H1 (cell line): ENCODE results near the gene RPL18. TPM values are rescaled to one million over a fixed set of nuclear protein-coding genes. Genes with fewer than 3 reads are reported as not detected.

Experiments
- CTCF ChIA-PET: fragments of 300-600 bp; sonication (Branson Sonifier 250); formaldehyde crosslinking; loops from one replicate; lab custom pipeline; 2021; ENCODE audit not compliant: partially characterized antibody; lab: Charles Lee
- POLR2A ChIA-PET: fragments of 300-600 bp; sonication (Branson Sonifier 250); formaldehyde crosslinking; loops from one replicate; lab custom pipeline; 2021; ENCODE audit warnings: inconsistent platforms; ENCODE audit not compliant: partially characterized antibody; lab: Charles Lee
- DNase-seq, 2 experiments: peaks; one replicate each; pipeline versions ENCODE4 v3.0.0 to v3.0.0-alpha.2; 2010 to 2022; ENCODE audit warnings: low spot score in 2 of 2, low read depth in 1 of 2, mixed read lengths in 1 of 2
- FAIRE-seq: peaks from 2 replicates; lab custom pipeline; 2011; peaks lifted over from hg19 to GRCh38; lab: Jason Lieb, UNC
- H2AFZ ChIP-seq: 2 replicates; pipeline ENCODE4 v1.8.1; 2012; ENCODE audit warnings: low read length, inconsistent platforms
- H2AK5ac ChIP-seq: 2 replicates; pipeline ENCODE4 v1.6.1; 2013; ENCODE audit warnings: low read depth, low read length
- H2BK120ac ChIP-seq: replicated peaks from 2 replicates; pipeline ENCODE3; 2013; ENCODE audit warnings: low read depth, low read length, inconsistent platforms
- H2BK12ac ChIP-seq: 2 replicates; pipeline ENCODE4 v1.6.1; 2013; ENCODE audit warnings: low read depth, low read length
- H2BK15ac ChIP-seq: 2 replicates; pipeline ENCODE4 v1.6.1; 2013; ENCODE audit warnings: low read length
- H2BK20ac ChIP-seq: 2 replicates; pipeline ENCODE4 v1.6.1; 2013; ENCODE audit warnings: low read length
- H2BK5ac ChIP-seq: 2 replicates; pipeline ENCODE4 v1.6.1; 2013; ENCODE audit warnings: low read depth, low read length
- H3K14ac ChIP-seq: 2 replicates; pipeline ENCODE4 v1.6.1; 2013; ENCODE audit warnings: inconsistent platforms; ENCODE audit not compliant: insufficient read length
- H3K18ac ChIP-seq: 2 replicates; pipeline ENCODE4 v1.6.1; 2013; ENCODE audit warnings: low read length; ENCODE audit errors: extremely low read depth
- H3K23ac ChIP-seq: 2 replicates; pipeline ENCODE4 v1.6.1; 2013; ENCODE audit warnings: inconsistent platforms; ENCODE audit not compliant: insufficient read length
- H3K23me2 ChIP-seq: 2 replicates; pipeline ENCODE4 v1.6.1; 2013; ENCODE audit warnings: low read depth, low read length
- H3K27ac ChIP-seq: 2 replicates; pipeline ENCODE4 v1.6.1; 2011; ENCODE audit warnings: low read depth, low read length, inconsistent platforms
- H3K27me3 ChIP-seq, 4 experiments: replicated peaks in 1 of 4; 1 replicate in 1 of 4; 2 replicates in 3 of 4; pipeline versions ENCODE4 v1.6.1 to v1.8.1; 2011 to 2013; ENCODE audit warnings: low read length in 3 of 4, mild to moderate bottlenecking in 3 of 4, inconsistent platforms in 2 of 4, mixed read lengths in 2 of 4, moderate library complexity in 1 of 4; ENCODE audit not compliant: control insufficient read depth in 3 of 4, insufficient read depth in 3 of 4; ENCODE audit errors: extremely low read depth in 1 of 4
- H3K36me3 ChIP-seq, 4 experiments: 2 replicates each; pipeline versions ENCODE4 v1.6.1 to v1.8.1; 2011 to 2013; ENCODE audit warnings: mild to moderate bottlenecking in 4 of 4, low read length in 3 of 4, moderate library complexity in 2 of 4, control low read depth in 1 of 4, inconsistent platforms in 1 of 4; ENCODE audit not compliant: insufficient read depth in 4 of 4, control insufficient read depth in 2 of 4
- H3K4ac ChIP-seq: replicated peaks from 2 replicates; pipeline ENCODE3; 2013; ENCODE audit warnings: low read length, low read depth, mixed read lengths, inconsistent platforms; ENCODE audit not compliant: insufficient read length
- H3K4me1 ChIP-seq, 4 experiments: replicated peaks in 1 of 4; 1 replicate in 1 of 4; 2 replicates in 3 of 4; pipeline versions ENCODE4 v1.6.1 to v1.8.1; 2011 to 2013; ENCODE audit warnings: low read length in 3 of 4, inconsistent platforms in 2 of 4, mixed read lengths in 1 of 4; ENCODE audit not compliant: insufficient read depth in 4 of 4, control insufficient read depth in 3 of 4
- H3K4me2 ChIP-seq, 2 experiments: 2 replicates each; pipeline versions ENCODE4 v1.6.1 to v1.8.1; 2011 to 2013; ENCODE audit warnings: low read depth in 2 of 2, low read length in 2 of 2, control low read depth in 1 of 2, inconsistent platforms in 1 of 2, mild to moderate bottlenecking in 1 of 2; ENCODE audit not compliant: insufficient read depth in 1 of 2
- H3K4me3 ChIP-seq, 4 experiments: fragments of 200-600, 300-600 bp in 1 of 4; sonication (generic), shearing (Covaris generic), sonication (Bioruptor Twin) in 1 of 4; 2 replicates each; pipeline versions ENCODE4 v1.5.1 to v1.8.1; 2011 to 2016; ENCODE audit warnings: low read length in 4 of 4, low read depth in 3 of 4, control low read depth in 2 of 4, inconsistent platforms in 2 of 4, mild to moderate bottlenecking in 2 of 4, mixed read lengths in 1 of 4, moderate library complexity in 1 of 4; ENCODE audit not compliant: insufficient read depth in 2 of 4; ENCODE audit errors: extremely low read depth in 1 of 4
- H3K56ac ChIP-seq: replicated peaks from 2 replicates; pipeline ENCODE3; 2013; ENCODE audit warnings: low read depth, mild to moderate bottlenecking, mixed read lengths, low read length, inconsistent platforms; ENCODE audit not compliant: insufficient read length
- H3K79me1 ChIP-seq: 2 replicates; pipeline ENCODE4 v1.6.1; 2013; ENCODE audit warnings: low read depth, low read length, control low read depth
- H3K79me2 ChIP-seq, 2 experiments: 2 replicates each; pipeline versions ENCODE4 v1.6.1 to v1.8.1; 2012 to 2013; ENCODE audit warnings: low read length in 2 of 2, mild to moderate bottlenecking in 2 of 2, inconsistent platforms in 1 of 2; ENCODE audit not compliant: insufficient read depth in 2 of 2, control insufficient read depth in 1 of 2
- H3K9ac ChIP-seq, 4 experiments: replicated peaks in 1 of 4; 1 replicate in 1 of 4; 2 replicates in 3 of 4; pipeline versions ENCODE4 v1.6.1 to v1.8.1; 2011 to 2013; ENCODE audit warnings: low read depth in 3 of 4, low read length in 3 of 4, control low read depth in 2 of 4, mild to moderate bottlenecking in 2 of 4, moderate library complexity in 2 of 4, inconsistent platforms in 1 of 4; ENCODE audit errors: extremely low read depth in 1 of 4
- H3K9me3 ChIP-seq, 2 experiments: 2 replicates each; pipeline versions ENCODE4 v1.6.1 to v1.8.1; 2012 to 2013; ENCODE audit warnings: mild to moderate bottlenecking in 2 of 2, moderate library complexity in 2 of 2, control low read depth in 1 of 2, inconsistent platforms in 1 of 2, low read depth in 1 of 2, low read length in 1 of 2, mixed read lengths in 1 of 2; ENCODE audit not compliant: insufficient read depth in 2 of 2
- H4K20me1 ChIP-seq, 2 experiments: replicated peaks in 1 of 2; 2 replicates each; pipeline versions ENCODE3 to v1.8.1; 2011 to 2013; ENCODE audit warnings: inconsistent platforms in 2 of 2, low read length in 2 of 2, mild to moderate bottlenecking in 1 of 2; ENCODE audit not compliant: insufficient read depth in 2 of 2, control insufficient read depth in 1 of 2
- H4K5ac ChIP-seq: 2 replicates; pipeline ENCODE4 v1.6.1; 2013; ENCODE audit warnings: low read length, low read depth, mixed read lengths, inconsistent platforms; ENCODE audit not compliant: insufficient read length
- H4K8ac ChIP-seq: 2 replicates; pipeline ENCODE4 v1.8.0; 2013; ENCODE audit warnings: mild to moderate bottlenecking, moderate library complexity, low read length, inconsistent platforms; ENCODE audit not compliant: insufficient read depth; ENCODE audit errors: extremely low read depth
- H4K91ac ChIP-seq: replicated peaks from 2 replicates; pipeline ENCODE3; 2013; ENCODE audit warnings: low read length, mixed read lengths, inconsistent platforms; ENCODE audit not compliant: insufficient read length
- POLR2A ChIP-seq, 2 experiments: IDR thresholded peaks; 1 replicate in 1 of 2; 2 replicates in 1 of 2; pipeline ENCODE4 v1.6.1; 2011; ENCODE audit warnings: low read depth in 2 of 2, low read length in 2 of 2, mild to moderate bottlenecking in 2 of 2; ENCODE audit errors: control extremely low read depth in 1 of 2
- RXRA ChIP-seq: IDR thresholded peaks from 2 replicates; pipeline ENCODE4 v1.6.1; 2011; ENCODE audit warnings: low read depth, mild to moderate bottlenecking, low read length, moderate library complexity; ENCODE audit not compliant: insufficient read depth
- SAP30 ChIP-seq: fragments of 300-600 bp; sonication (generic); IDR thresholded peaks from 2 replicates; pipeline ENCODE4 v1.7.1; 2012; ENCODE audit warnings: low read length, moderate library complexity, mild to moderate bottlenecking, inconsistent platforms; ENCODE audit not compliant: insufficient read depth, insufficient replicate concordance
- WGBS, 2 experiments: shearing (Covaris generic) in 1 of 2; methylation state at CpG; one replicate each; pipeline versions ENCODE4 v1.1.6 to v1.1.7; 2013 to 2015; ENCODE audit warnings: low lambda C conversion rate in 2 of 2, mixed read lengths in 2 of 2, inconsistent platforms in 1 of 2, low coverage in 1 of 2, missing lambda C conversion rate in 1 of 2; ENCODE audit not compliant: insufficient replicate concordance in 2 of 2, insufficient coverage in 1 of 2, insufficient read length in 1 of 2; ENCODE audit errors: extremely low coverage in 1 of 2, missing lambda C conversion rate in 1 of 2; 5-methylcytosine and 5-hydroxymethylcytosine counted together
- polyA plus RNA-seq, 7 experiments: library from polyadenylated mRNA; depleted of rRNA in 3 of 7; stranded (reverse) in 5 of 7; unstranded in 2 of 7; fragments of >200 nt in 5 of 7; fragments of 200-250 nt in 2 of 7; gene quantifications; 1 replicate in 5 of 7; 2 replicates in 1 of 7; 4 replicates in 1 of 7; pipeline versions ENCODE4 v1.2.1 to v1.2.3, GENCODE V29; 2011 to 2013; ENCODE audit warnings: missing spikeins in 2 of 7, mixed read lengths in 2 of 7
- total RNA-seq: library from RNA; stranded (reverse); fragmentation: NEBNext Ultra II Directional; extraction: Animal tissue kit (Norgen Biotek cat#: 25700); gene quantifications from 2 replicates; pipeline ENCODE4 v1.2.1, GENCODE V29; 2021

RPL18 gene
- total and polyA plus RNA-seq, 2 of the 8 experiments (the other 6 are each of a cell fraction or from before 2014, with no cell fraction given): 1,669 to 2,789 TPM

DNA sequence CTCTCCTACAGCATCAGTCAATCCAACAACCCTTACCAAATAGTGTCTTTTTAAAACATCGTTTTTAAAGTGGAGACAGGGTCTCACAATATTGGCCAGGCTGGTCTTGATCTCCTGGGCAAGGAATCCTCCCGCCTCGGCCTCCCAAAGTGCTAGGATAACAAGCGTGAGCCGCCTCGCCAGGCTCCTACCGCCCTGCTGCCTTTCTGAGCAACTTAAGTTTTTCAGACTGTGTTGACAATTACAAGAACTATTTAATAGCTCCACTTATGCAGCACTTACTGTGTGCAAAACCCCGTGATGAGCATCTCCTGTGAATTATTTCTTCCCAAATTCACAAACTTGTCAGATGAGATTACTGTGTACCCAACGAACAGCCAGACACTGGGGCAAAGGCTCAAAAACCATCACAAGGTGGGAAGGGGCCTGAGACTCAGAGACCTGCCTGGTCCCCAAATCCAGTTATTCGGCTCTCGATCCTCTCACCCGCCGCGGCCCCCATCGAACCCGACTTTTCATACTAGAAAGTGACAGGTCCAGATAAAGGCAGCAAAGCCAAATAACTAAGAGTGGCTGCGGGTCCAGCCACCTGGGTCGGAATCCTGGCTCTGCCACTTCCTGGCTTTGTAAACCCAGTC, 581 bp downstream of the RPL18 start:
- no peak for FAIRE-seq
- H4K20me1 ChIP-seq: peaks cover 25 to 38% of the 10 kb centered on the region in 2 experiments
- H3K27me3 ChIP-seq: no peaks in the 10 kb centered on the region

More for the DNA sequence above, 581 bp downstream of the RPL18 start:
- DNase-seq: no peak
- H2BK120ac ChIP-seq: no peak overlapping the region
- peak overlapping the region; percentile 33 for H3K56ac ChIP-seq
- H3K4ac ChIP-seq: peak overlapping the region; percentile 80
- H3K4me1 ChIP-seq: peaks cover 3 to 45% (median 36%) of the 10 kb centered on the region in 4 experiments
- H3K9me3 ChIP-seq: no peaks in the 10 kb centered on the region
- H3K79me2 ChIP-seq: peaks cover 20 to 31% of the 10 kb centered on the region in 2 experiments
- H2BK12ac ChIP-seq: no peak overlapping the region; the same call in 1 of the 2 replicates
- H3K23me2 ChIP-seq: peaks cover 4% of the 10 kb centered on the region; the same call in 1 of the 2 replicates
- peak overlapping the region; percentile 87 for H3K27ac ChIP-seq
- no peak overlapping the region for H2BK20ac ChIP-seq
- 1% methylated on average over 18 of the region's 18 CpGs; no CpG with 5 or more reads in 1 of the 2 experiments for WGBS, 2 experiments
- H3K36me3 ChIP-seq: peaks cover 17 to 32% (median 21%) of the 10 kb centered on the region in 4 experiments
- H2BK5ac ChIP-seq: peak overlapping the region; percentile 87
- H4K91ac ChIP-seq: peak overlapping the region; percentile 82
- ChIA-PET CTCF (interaction anchor here (0.8 to 7.2 kb wide), 5 partner anchors 9 to 164 kb away, joined by 3 to 37 read pairs (median 4); no protein-coding TSS in a partner anchor), POLR2A (interaction anchor here (1.0 to 30.9 kb wide), 15 partner anchors 5 to 263 kb away, joined by 3 to 788 read pairs (median 5); partner anchors contain the start of genes CA11, DBP, FAM83E and FUT2)
- H3K18ac ChIP-seq: no peak overlapping the region; the same call in 1 of the 2 replicates
- peaks cover 4% of the 10 kb centered on the region; the same call in 1 of the 2 replicates for H3K79me1 ChIP-seq
- TF ChIP-seq POLR2A (IDR thresholded peaks at IDR 0.05; ENCODE audit: control extremely low read depth in 1 of 2, low read depth in 2 of 2, low read length in 2 of 2): peak in 1 of 2 experiments; percentile 5; a peak in 1 of 3 replicates
- no peak for TF ChIP-seq RXRA
- peak; percentile 75 for TF ChIP-seq SAP30
- H2AFZ ChIP-seq: no peak overlapping the region
- peak overlapping the region; percentile 64 to 84 for H3K4me2 ChIP-seq
- no peak overlapping the region for H3K23ac ChIP-seq
- H3K4me3 ChIP-seq: peak overlapping the region; percentile 83 to 97 (median 94)
- H4K8ac ChIP-seq: peak overlapping the region; percentile 97; the same call in 1 of the 2 replicates
- H3K14ac ChIP-seq: no peak overlapping the region
- 0 out of 2 replicates have a peak overlapping the region, but pooled peaks have one; percentile 57 for H2AK5ac ChIP-seq
- peak overlapping the region; percentile 94 to 100 (median 96) for H3K9ac ChIP-seq
- H2BK15ac ChIP-seq: no peak overlapping the region
- H4K5ac ChIP-seq: peak overlapping the region; percentile 78
